ENCODE measurements around the gene NT5DC1. TPM values are rescaled to one million over a fixed set of nuclear protein-coding genes. Genes with fewer than 3 reads are reported as not detected.

The NT5DC1 gene
- total and polyA plus RNA-seq, 10 donors: 7.4 to 47.5 (median 13.6) TPM

- Histone ChIP-seq H3K4me1 (peaks cover 0 to 8% (median 0%) of the 10 kb centered on the region in 6 donors), H3K9me3 (peaks cover 0 to 41% (median 20%) of the 10 kb centered on the region in 8 donors), H3K27me3 (replicated peaks in 1 of 7) (no peaks in the 10 kb centered on the region), H3K36me3 (peaks cover 0 to 5% (median 0%) of the 10 kb centered on the region in 6 donors), H3K27ac (no peak overlapping the region), H3K4me3 (no peak overlapping the region)
- intact Hi-C loops (cut with DNase I; ENCODE audit: low total_unique reads): no loop called here
- 45 to 84% (median 80%) methylated on average over 1 of the region's 1 CpG for WGBS, 5 donors
- DNase-seq: no peak
- no peak for TF ChIP-seq POLR2AphosphoS5 (IDR thresholded peaks at IDR 0.05)
- TF ChIP-seq CTCF (IDR thresholded peaks at IDR 0.05 in 8 of 11, conservative IDR thresholded peaks at IDR 0.05 in 3 of 11): no peak
- TF ChIP-seq POLR2A (IDR thresholded peaks at IDR 0.05): no peak
Observed at GRCh38 chr6:116165596-116165995, 64.9 kb downstream of the NT5DC1 start.

GRCh38 chr6:116166369-116166768, 65.7 kb downstream of the NT5DC1 start:
- Histone ChIP-seq H3K27me3 (replicated peaks in 1 of 7) (no peaks in the 10 kb centered on the region), H3K9me3 (peaks cover 0 to 41% (median 20%) of the 10 kb centered on the region in 8 donors), H3K4me1 (peaks cover 0 to 8% (median 0%) of the 10 kb centered on the region in 6 donors), H3K36me3 (peaks cover 0 to 5% (median 0%) of the 10 kb centered on the region in 6 donors), H3K27ac (no peak overlapping the region), H3K4me3 (no peak overlapping the region)
- TF ChIP-seq POLR2AphosphoS5 (IDR thresholded peaks at IDR 0.05) (no peak), POLR2A (IDR thresholded peaks at IDR 0.05) (no peak), CTCF (IDR thresholded peaks at IDR 0.05 in 8 of 11, conservative IDR thresholded peaks at IDR 0.05 in 3 of 11) (no peak)
- intact Hi-C loops (cut with DNase I; ENCODE audit: low total_unique reads): no loop called here
- DNase-seq: no peak
- 78 to 97% (median 80%) methylated on average over 1 of the region's 1 CpG for WGBS, 5 donors

- intact Hi-C loops (cut with DNase I; ENCODE audit: low total_unique reads): no loop called here
- TF ChIP-seq POLR2AphosphoS5 (IDR thresholded peaks at IDR 0.05) (no peak), POLR2A (IDR thresholded peaks at IDR 0.05) (no peak), CTCF (IDR thresholded peaks at IDR 0.05 in 8 of 11, conservative IDR thresholded peaks at IDR 0.05 in 3 of 11) (no peak)
- no peaks in the 10 kb centered on the region for H3K27me3 ChIP-seq (replicated peaks in 1 of 7)
- H3K4me3 ChIP-seq: no peak overlapping the region
- no peak overlapping the region for H3K27ac ChIP-seq
- 95 to 100% (median 98%) methylated on average over 1 of the region's 1 CpG for WGBS, 5 donors
- H3K36me3 ChIP-seq: peaks cover 0 to 16% (median under 1%) of the 10 kb centered on the region in 6 donors
- no peak for DNase-seq
- H3K9me3 ChIP-seq: peaks cover 0 to 35% (median 20%) of the 10 kb centered on the region in 8 donors
- H3K4me1 ChIP-seq: peaks cover 0 to 8% (median 0%) of the 10 kb centered on the region in 6 donors
Observed at GRCh38 chr6:116168148-116168547, 67.5 kb downstream of the NT5DC1 start.

DNA sequence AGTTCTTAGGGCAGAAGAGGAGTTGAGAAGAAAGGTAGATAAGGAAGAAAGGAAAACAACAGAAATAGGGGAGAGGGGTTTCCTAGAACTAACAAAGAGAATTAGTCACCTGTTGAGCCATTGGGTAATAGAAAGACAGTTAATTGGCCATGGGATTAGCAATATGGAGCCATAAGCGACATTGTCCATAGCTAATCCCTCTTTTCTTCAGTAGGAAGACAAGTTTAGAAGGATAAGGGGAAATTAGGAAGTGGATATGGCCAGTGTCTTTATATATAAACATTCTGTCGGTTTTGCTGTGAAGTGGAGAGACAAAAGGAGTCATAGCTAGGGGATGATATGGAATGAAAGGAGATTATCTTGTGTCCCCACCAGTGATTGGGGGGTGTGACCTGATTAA, 69.2 kb downstream of the NT5DC1 start:
- H3K27me3 ChIP-seq (replicated peaks in 1 of 7): no peaks in the 10 kb centered on the region
- H3K4me3 ChIP-seq: no peak overlapping the region
- TF ChIP-seq POLR2A (IDR thresholded peaks at IDR 0.05) (no peak), POLR2AphosphoS5 (IDR thresholded peaks at IDR 0.05) (no peak), CTCF (IDR thresholded peaks at IDR 0.05 in 8 of 11, conservative IDR thresholded peaks at IDR 0.05 in 3 of 11) (no peak)
- DNase-seq: no peak
- H3K27ac ChIP-seq: no peak overlapping the region
- intact Hi-C loops (cut with DNase I; ENCODE audit: low total_unique reads): no loop called here
- WGBS, 5 donors: 90 to 97% (median 93%) methylated on average over 2 of the region's 2 CpGs
- H3K4me1 ChIP-seq: peaks cover 0 to 8% (median 0%) of the 10 kb centered on the region in 6 donors
- H3K36me3 ChIP-seq: peaks cover 0 to 33% (median 2%) of the 10 kb centered on the region in 6 donors
- peaks cover 0 to 31% (median 21%) of the 10 kb centered on the region in 8 donors for H3K9me3 ChIP-seq

Data from spleen (tissue), 11 donors.